Stimulated activated CD4-positive, alpha-beta T cell treated with anti-CD3 and anti-CD28 coated beads, Interleukin-4, amount 100 ng/mL, for 48 hours (primary cell): Measurements from ENCODE around the gene GALNT10.
A peak's percentile ranks its signal among the peaks of the same experiment; 100 is the strongest.

Source experiments
- DNase-seq, 2 donors: peaks; one replicate each; pipeline ENCODE4 v3.0.0-alpha.2; 2020; ENCODE audit warnings: low read depth in 2 of 2

Gene GALNT10

GRCh38 chr5:154442801-154443200, 252.3 kb downstream of the GALNT10 start:
- no peak for DNase-seq

DNA sequence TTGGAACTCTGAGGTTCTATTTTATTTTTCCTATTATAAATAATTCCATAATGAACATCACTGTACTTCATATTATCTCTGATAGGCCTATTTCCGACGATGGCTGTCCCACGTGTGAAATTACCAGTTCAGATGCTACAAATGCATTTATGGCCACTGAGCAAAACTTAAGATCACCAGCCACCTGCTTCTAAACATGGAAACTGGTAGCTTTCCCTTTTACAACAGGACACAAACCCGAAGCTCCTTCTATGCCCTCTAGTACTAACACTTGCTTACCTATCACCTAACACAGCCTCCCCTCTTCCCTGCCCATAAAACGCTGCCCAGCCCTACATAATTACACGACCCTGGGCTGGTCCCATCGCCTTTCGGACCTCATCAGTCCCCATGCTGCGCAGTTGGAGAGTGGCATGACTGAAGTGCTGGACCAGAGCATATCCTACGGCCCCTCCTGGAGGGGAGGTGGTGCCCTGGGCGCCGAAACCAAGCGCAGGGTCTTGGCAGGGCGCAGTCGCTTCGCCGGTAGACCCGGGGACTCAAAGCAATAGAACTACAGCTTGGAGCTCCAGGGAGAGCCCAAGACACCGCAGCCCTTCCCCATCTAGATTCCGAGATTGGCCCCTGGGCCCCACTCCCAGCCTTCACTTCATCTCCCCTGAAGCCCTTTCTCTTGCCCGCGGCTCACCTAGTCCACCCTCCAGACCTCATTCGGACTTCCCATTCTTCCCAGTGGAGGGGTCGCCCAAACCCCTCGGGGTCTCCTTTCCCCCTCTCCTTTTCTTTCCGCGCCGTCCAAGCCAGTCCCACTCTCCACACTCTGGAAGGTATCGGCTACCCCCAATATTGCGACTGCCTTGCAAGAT, 254.3 kb downstream of the GALNT10 start:
- peak in 1 of 2 donors; percentile 1 for DNase-seq

DNA sequence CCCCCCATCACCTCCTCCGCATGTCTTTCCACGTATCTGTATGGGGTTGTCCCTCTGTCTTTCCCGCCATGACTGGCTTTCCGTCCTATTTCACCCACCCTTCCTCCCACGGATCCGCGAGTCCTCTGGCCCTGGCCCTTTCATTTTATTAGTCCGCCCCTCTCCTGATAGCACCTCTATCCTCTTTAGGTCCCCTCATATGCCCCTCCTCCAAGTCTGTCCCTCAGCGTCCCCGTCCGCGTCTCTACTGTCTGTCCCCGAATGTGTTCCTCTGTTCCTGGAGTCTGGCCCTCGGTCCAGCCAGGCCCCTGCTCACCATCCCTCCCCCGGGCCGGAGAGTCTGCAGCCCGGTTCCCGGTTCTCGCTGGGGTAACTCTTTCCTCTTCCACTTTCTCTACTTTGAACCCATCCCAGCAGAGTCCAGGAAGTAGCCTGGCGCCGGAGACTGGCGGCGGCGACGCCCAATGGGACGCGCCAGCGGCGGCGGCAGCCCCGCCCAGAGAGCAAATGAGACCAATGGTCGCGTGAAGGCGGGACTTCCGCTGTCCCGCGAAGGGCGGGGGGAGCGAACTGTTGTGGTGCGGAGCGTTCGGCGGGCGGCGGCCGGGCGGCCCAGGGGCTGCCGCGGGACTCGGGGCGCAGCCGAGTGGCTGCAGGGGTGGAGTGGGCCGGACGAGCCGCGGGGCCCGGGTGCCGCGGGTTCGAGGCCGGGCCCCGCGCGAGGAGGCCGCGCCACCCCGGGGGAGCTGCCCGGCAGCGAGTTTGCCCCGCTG, 255.1 kb downstream of the GALNT10 start, which contains the start of gene SAP30L:
SAP30L (plus strand) TSS at position 576 of the 773 bp plus-strand sequence. CDS start 608 bp downstream, outside the sequence.
- peak; percentile 90 to 92 for DNase-seq

GRCh38 chr5:154446195-154447088, 255.9 kb downstream of the GALNT10 start:
- peak; percentile 27 to 30 for DNase-seq

GRCh38 chr5:154447089-154447725, 256.7 kb downstream of the GALNT10 start:
- no peak for DNase-seq

DNA sequence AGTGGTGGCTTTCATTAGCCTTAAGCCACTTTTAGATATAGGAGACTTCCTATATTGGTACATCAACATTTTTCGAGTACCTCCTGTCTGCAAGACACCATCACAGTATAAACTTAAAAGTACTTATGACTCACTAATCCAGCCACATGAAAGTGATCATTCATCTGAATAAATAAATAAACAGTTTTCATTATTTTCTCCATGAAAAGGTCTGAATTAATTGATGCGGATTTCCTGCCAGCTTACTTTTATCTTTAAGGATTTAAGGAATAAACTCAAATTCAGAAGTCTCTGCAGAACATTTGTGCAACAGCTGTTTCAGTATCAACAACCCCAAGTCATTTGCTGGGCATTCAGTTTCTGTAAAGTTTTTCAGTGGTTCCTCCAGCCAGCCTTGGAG, 259.3 kb downstream of the GALNT10 start:
- DNase-seq = no peak

GRCh38 chr5:154451957-154452356, 261.4 kb downstream of the GALNT10 start:
- no peak for DNase-seq

DNA sequence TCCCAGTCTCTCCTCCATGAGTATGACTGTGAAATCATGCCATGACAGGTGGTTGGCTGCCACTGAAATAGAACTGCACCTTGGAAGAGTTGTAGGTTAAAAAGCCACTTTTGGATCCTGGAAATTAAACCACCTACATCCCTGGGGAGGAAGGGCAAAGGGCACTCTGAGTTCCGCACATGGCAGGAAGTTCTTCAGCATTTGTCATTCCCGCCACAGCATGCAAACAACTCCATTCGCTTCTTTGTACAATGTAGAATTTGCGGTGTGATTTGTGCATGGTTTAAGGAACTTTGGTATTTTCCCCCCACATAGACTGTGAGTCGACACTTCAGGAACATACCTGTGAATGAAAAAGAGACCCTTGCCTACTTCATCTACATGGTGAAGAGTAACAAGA, 265.1 kb downstream of the GALNT10 start:
- DNase-seq = no peak

DNA sequence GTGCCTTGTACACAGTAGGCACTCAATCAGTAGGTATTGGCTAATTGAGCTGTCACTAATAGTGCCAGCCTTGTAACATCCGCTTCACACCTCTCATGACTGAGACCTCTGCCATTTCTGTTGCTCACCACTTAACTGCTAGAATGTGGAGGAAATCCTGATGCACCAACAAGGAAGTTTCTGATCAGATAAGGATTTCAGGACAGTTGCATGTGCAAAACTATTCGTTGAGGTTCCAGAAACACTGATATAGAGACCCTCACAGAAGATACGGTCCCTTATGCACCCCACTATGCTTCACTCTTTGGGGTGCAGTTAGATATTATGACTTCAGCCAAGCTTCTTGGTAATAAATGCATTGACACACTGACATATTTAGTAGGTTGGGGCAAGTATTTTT, 266.0 kb downstream of the GALNT10 start:
- no peak for DNase-seq

GRCh38 chr5:154459015-154459414, 268.5 kb downstream of the GALNT10 start:
- DNase-seq = no peak

DNA sequence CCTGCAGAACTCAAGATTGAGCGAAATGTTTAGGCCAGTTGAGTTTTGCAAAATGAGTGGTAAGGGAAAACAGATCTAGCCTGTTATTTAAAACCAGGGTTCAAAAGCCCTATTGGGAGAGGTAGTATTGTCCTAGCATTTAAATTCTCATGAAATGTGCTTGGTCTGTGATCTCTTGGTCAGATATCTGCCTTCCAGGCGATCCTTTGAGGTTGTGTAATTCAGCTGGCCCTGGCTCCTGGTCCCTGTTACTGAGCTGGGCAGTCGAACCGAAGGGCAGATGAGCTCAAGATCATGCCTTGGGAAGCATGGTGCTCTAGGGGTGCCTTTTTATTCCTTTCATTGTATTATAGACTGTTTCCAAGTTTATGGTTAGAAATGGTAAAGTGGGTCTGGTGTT, 269.6 kb downstream of the GALNT10 start:
- no peak for DNase-seq

DNA sequence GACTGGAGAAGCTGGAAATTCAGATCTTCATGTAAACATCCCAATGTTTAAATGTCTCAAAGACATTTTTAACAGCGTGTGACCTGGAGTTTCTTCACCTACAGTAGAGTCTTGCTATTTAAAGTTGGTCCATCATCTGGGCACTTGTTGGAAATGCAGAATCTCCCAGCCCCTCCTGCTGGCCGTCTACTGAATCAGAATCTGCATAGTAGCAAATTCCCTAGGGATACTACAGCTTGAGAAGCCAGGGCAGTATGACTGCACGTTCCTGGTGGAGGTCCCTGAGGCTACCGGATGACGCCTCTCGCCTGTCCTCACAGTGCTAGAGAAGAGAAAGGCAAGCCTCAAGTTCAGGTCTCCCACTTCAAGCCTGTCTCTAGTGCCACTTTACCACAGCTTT, 271.0 kb downstream of the GALNT10 start:
- no peak for DNase-seq

DNA sequence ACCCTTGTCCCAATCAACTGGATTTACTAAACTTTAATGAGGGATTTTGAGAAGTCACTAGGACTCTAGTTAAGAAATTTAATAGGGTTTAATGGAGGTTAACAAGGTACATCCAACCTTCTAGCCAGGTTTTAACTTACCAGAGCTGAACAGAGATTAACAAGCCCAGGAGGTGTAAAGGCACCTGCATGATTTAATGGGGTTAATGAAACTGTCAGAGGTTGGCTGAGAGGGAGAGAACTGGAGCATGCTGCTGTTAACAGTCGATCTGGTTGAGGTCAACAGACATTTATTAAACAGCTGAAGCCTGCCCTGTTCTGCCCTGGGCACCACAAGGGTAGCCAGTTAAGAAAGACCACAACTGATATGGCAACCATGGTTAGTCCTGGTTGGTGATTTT, 273.9 kb downstream of the GALNT10 start:
- no peak for DNase-seq

DNA sequence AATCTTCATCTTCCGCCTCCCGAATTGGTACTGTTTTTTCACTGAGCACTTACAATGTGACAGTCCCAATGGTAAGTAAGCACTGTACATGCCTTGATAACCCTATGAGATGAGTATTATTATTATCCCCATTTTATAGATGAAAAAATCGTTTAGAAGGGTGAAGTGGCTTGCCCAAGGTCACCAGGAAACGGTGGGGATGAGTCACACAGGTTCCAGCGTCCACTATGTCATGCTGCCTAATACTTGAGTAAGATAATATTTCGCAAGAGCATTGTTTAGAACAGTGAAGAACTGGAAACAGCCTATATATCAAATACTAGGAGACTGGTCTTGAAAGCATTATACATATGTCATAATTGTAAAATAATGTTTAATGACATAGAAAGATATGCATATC, 274.6 kb downstream of the GALNT10 start:
- no peak for DNase-seq

DNA sequence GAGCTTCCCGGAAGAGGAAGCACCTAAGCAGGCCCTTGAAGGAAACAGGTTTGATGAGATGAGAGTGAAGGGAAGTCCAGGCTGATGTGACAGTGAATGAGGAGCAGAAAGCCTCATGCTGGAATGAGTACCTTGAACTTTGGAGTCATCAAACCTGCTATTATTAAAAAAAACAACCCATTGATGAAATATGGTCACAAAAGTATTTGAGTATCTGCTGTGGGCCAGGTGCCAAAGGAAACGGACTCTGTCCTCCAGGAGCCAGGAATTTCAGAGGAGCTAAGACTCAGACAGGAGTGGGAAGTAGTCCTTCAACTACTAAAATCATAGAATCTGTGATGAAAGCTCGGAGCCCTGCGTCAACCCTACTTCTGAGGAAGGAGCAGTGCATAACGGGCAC, 275.6 kb downstream of the GALNT10 start:
- DNase-seq = no peak

DNA sequence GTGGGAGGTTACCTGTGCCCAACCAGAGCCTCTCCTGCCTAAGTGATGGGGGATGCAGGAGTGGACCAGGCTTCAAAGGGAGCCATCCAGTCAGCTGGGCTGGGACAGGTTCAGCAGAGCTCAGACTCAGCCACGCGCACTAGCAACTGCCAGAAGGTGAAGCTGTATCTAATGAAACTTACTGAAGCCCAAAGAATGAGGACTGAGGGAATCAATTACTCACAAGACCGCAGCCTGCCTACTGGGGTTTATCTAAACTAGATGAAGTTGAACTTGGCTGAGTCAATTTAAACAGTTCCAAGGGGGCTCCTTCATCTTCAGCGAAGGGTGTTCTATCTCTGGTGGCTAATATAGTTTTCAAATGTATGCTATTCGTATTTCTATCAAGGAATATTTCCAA, 276.1 kb downstream of the GALNT10 start:
- DNase-seq = no peak

- peak; percentile 72 to 83 for DNase-seq
Observed at GRCh38 chr5:154467655-154468354, 277.3 kb downstream of the GALNT10 start.

- DNase-seq = no peak
Observed at GRCh38 chr5:154470137-154470536, 279.6 kb downstream of the GALNT10 start.
